Measurements from ENCODE around the gene GP1BA.

- no peak for TF ChIP-seq CTCF (IDR thresholded peaks at IDR 0.05 in 4 of 5, conservative IDR thresholded peaks at IDR 0.05 in 1 of 5)
- no peak for TF ChIP-seq POLR2A (IDR thresholded peaks at IDR 0.05)
Observed at GRCh38 chr17:4897198-4897687, 34.8 kb upstream of the GP1BA start.
